A673 (cell line): ENCODE data around the gene C3orf52. TPM values are rescaled to one million over a fixed set of nuclear protein-coding genes. Genes with fewer than 3 reads are reported as not detected.

Experiments
- BruUV-seq: library from RNA; stranded (reverse); fragments of 400-500 nt; replicated peaks from 2 replicates; lab custom pipeline; 2021; lab: Mats Ljungman, UMichigan
- CTCF ChIA-PET: fragments of 300-600 bp; sonication (Branson Sonifier 250); formaldehyde crosslinking; loops from one replicate; lab custom pipeline; 2022; ENCODE audit warnings: antibody characterized with exemption; lab: Charles Lee
- POLR2A ChIA-PET: fragments of 300-600 bp; sonication (Branson Sonifier 250); formaldehyde crosslinking; loops from one replicate; lab custom pipeline; 2022; ENCODE audit warnings: antibody characterized with exemption; ENCODE audit not compliant: low non-redundant PET; lab: Charles Lee
- DNase-seq: peaks from one replicate; pipeline ENCODE4 v3.0.0-alpha.2; 2015; ENCODE audit warnings: low spot score
- H3K27ac ChIP-seq: fragments of 200-600 bp; sonication (generic); 2 replicates; pipeline ENCODE4 v1.5.1; 2016; ENCODE audit warnings: mixed run types, low read depth, mild to moderate bottlenecking, mixed read lengths, antibody characterized with exemption, low read length; ENCODE audit not compliant: poor library complexity, severe bottlenecking
- H3K27me3 ChIP-seq: fragments of 200-600 bp; sonication (generic); replicated peaks from 2 replicates; pipeline ENCODE4 v1.6.1; 2017; ENCODE audit warnings: mixed run types, low read depth, mild to moderate bottlenecking, mixed read lengths, antibody characterized with exemption, low read length; ENCODE audit not compliant: insufficient read depth, poor library complexity
- H3K36me3 ChIP-seq: fragments of 200-600 bp; sonication (generic); 2 replicates; pipeline ENCODE4 v1.6.1; 2016; ENCODE audit warnings: mixed run types, mild to moderate bottlenecking, mixed read lengths, antibody characterized with exemption, low read length; ENCODE audit not compliant: insufficient read depth, poor library complexity, severe bottlenecking
- H3K4me1 ChIP-seq: fragments of 200-600 bp; sonication (generic); 2 replicates; pipeline ENCODE4 v1.6.1; 2017; ENCODE audit warnings: mixed run types, mild to moderate bottlenecking, mixed read lengths, antibody characterized with exemption, low read length; ENCODE audit not compliant: insufficient read depth, poor library complexity, severe bottlenecking
- H3K4me3 ChIP-seq: fragments of 200-600 bp; sonication (generic); 2 replicates; pipeline ENCODE4 v1.5.1; 2016; ENCODE audit warnings: low read depth, mixed run types, mild to moderate bottlenecking, mixed read lengths, low read length; ENCODE audit not compliant: poor library complexity, severe bottlenecking
- H3K9me3 ChIP-seq: fragments of 200-600 bp; sonication (generic); 2 replicates; pipeline ENCODE4 v1.6.1; 2016; ENCODE audit warnings: mixed run types, low read depth, mild to moderate bottlenecking, mixed read lengths, antibody characterized with exemption, low read length; ENCODE audit not compliant: poor library complexity, severe bottlenecking
- EZH2 ChIP-seq: fragments of 200-600 bp; sonication (generic); IDR thresholded peaks from 2 replicates; pipeline ENCODE4 v1.6.1; 2017; ENCODE audit warnings: borderline replicate concordance, low read depth, mild to moderate bottlenecking, mixed read lengths, antibody characterized with exemption, low read length; ENCODE audit not compliant: poor library complexity, severe bottlenecking
- intact Hi-C: fragments of 100-400 bp; cut with micrococcal nuclease; formaldehyde crosslinking; loops from one replicate; pipeline ENCODE4 v1.10.0; 2022; ENCODE audit not compliant: unreplicated experiment
- total RNA-seq: library from RNA; stranded (reverse); gene quantifications from 2 replicates; pipeline ENCODE4 v1.2.3, GENCODE V29; 2021
- TF ChIP-seq, protein P1 (sequence below): fragments of 300-800, 200-600 bp; sonication (generic); conservative IDR thresholded peaks from 2 replicates; pipeline ENCODE4 v1.5.1; 2017; ENCODE audit warnings: low read depth, mild to moderate bottlenecking, antibody characterized with exemption, low read length, moderate library complexity, mixed read lengths

The C3orf52 gene
- total RNA-seq, 1 experiment from 2014 or later, result 0.73 TPM

DNA sequence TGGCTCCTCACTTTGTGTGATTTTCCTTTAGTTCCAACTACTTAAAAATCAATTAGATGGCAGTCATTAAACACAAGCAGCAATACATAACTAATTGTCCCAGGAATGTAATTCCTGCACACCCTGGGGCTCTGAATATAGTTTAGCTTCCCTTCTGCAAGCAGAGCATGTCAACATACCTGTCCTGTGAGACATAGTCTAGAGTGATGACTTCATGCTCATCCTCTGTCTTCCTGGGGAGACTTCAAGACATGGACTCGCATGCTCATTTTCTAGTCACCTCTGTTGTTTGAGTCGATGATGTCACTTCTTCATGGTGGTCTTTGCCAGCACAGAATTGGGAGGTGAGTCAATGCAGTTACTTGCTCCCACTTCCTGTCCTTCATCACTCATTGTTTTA lies 15.7 kb downstream of the C3orf52 start:
- no TSS peak for BruUV-seq

DNA sequence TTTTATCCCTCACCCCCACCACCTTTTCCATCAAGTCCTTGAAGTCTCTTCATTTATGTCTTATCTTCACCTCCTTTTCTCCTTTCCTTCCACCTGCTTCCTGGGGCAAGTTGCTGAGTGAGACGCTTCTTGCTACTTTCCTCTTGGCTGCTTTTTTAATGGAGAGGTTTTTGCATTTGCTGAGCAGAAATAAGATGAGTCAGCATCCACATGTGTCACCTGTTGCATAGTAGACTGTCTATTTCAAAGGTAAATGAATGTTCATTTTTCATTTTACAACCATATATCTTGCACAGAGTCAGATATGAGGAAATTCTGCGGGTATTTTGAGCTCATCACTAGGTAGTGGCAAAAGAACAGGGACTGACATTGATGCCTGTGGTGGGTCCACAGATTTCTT lies 18.6 kb downstream of the C3orf52 start:
- no peak overlapping the region for H3K27ac ChIP-seq
- H3K36me3 ChIP-seq, result no peaks in the 10 kb centered on the region
- H3K4me1 ChIP-seq, result no peaks in the 10 kb centered on the region
- H3K27me3 ChIP-seq, result no peaks in the 10 kb centered on the region
- intact Hi-C loops, result no loop called here
- no TSS peak for BruUV-seq
- ChIA-PET CTCF (no interaction called here), POLR2A (no interaction called here)
- no peaks in the 10 kb centered on the region for H3K9me3 ChIP-seq
- no peak overlapping the region for H3K4me3 ChIP-seq
- no peak for DNase-seq
- TF ChIP-seq, protein P1, sequence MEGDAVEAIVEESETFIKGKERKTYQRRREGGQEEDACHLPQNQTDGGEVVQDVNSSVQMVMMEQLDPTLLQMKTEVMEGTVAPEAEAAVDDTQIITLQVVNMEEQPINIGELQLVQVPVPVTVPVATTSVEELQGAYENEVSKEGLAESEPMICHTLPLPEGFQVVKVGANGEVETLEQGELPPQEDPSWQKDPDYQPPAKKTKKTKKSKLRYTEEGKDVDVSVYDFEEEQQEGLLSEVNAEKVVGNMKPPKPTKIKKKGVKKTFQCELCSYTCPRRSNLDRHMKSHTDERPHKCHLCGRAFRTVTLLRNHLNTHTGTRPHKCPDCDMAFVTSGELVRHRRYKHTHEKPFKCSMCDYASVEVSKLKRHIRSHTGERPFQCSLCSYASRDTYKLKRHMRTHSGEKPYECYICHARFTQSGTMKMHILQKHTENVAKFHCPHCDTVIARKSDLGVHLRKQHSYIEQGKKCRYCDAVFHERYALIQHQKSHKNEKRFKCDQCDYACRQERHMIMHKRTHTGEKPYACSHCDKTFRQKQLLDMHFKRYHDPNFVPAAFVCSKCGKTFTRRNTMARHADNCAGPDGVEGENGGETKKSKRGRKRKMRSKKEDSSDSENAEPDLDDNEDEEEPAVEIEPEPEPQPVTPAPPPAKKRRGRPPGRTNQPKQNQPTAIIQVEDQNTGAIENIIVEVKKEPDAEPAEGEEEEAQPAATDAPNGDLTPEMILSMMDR, result no peak
- no peak for TF ChIP-seq EZH2

More for the DNA sequence above, 15.7 kb downstream of the C3orf52 start:
- no peaks in the 10 kb centered on the region for H3K27me3 ChIP-seq
- CTCF ChIA-PET, result no interaction called here
- H3K27ac ChIP-seq, result no peak overlapping the region
- H3K4me1 ChIP-seq, result peaks cover 4% of the 10 kb centered on the region
- TF ChIP-seq EZH2, result no peak
- TF ChIP-seq, protein P1, result no peak
- no peaks in the 10 kb centered on the region for H3K9me3 ChIP-seq
- no peaks in the 10 kb centered on the region for H3K36me3 ChIP-seq
- DNase-seq, result no peak
- H3K4me3 ChIP-seq, result no peak overlapping the region
- POLR2A ChIA-PET, result no interaction called here
- intact Hi-C loops, result no loop called here

DNA sequence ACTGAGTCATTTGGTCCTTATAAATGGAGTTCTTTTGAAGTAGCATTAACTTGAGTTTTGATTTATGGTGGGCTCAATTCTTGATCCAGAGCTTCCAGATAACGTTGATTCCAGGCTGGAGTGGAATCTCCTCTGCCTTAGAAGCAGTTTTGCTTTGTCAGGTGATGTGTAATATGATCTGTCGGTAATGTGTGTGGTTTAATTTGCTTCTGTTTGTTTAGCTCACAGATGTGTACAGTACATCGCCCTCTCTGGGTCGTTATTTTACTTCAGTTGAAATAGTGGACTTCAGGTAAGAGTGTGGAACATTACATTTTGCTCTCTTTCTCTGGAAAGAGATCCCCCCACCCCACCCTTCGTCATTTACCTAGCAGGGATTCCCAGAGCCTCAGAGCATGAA lies 23.1 kb downstream of the C3orf52 start:
- Histone ChIP-seq H3K36me3 (no peaks in the 10 kb centered on the region), H3K27ac (no peak overlapping the region), H3K4me3 (no peak overlapping the region), H3K27me3 (no peaks in the 10 kb centered on the region), H3K9me3 (no peaks in the 10 kb centered on the region), H3K4me1 (no peaks in the 10 kb centered on the region)
- TF ChIP-seq, protein P1, result no peak
- TF ChIP-seq EZH2, result no peak
- CTCF ChIA-PET, result no interaction called here
- DNase-seq, result no peak
- no TSS peak for BruUV-seq
- intact Hi-C loops, result no loop called here
- POLR2A ChIA-PET, result no interaction called here
